HepG2 (cell line): ENCODE measurements around the gene SDC4. TPM values are rescaled to one million over a fixed set of nuclear protein-coding genes. Genes with fewer than 3 reads are reported as not detected.

Source experiments
- ARHGAP35 ChIP-seq: sonication (generic); formaldehyde crosslinking; IDR thresholded peaks from 2 replicates; pipeline ENCODE4 v1.9.0; 2022; ENCODE audit warnings: mild to moderate bottlenecking, inconsistent platforms, moderate library complexity, missing genetic modification reagents, borderline replicate concordance
- ARID5B ChIP-seq: IDR thresholded peaks from 2 replicates; pipeline ENCODE4 v1.4.0; 2020; ENCODE audit warnings: mild to moderate bottlenecking, missing genetic modification reagents
- CREBL2 ChIP-seq: sonication (generic); formaldehyde crosslinking; IDR thresholded peaks from 2 replicates; pipeline ENCODE4 v1.8.1; 2023; ENCODE audit warnings: missing genetic modification reagents, mild to moderate bottlenecking, borderline replicate concordance
- FOXJ3 ChIP-seq: sonication (generic); formaldehyde crosslinking; IDR thresholded peaks from 2 replicates; pipeline ENCODE4 v1.4.0; 2020; ENCODE audit warnings: missing genetic modification reagents, mild to moderate bottlenecking, borderline replicate concordance
- KDM2A ChIP-seq: sonication (generic); formaldehyde crosslinking; IDR thresholded peaks from 2 replicates; pipeline ENCODE4 v1.4.0; 2020; ENCODE audit warnings: low read depth, missing genetic modification reagents, borderline replicate concordance
- MNT ChIP-seq: fragments of 450-650 bp; IDR thresholded peaks from 2 replicates; pipeline ENCODE4 v1.6.1; 2016
- NCOA2 ChIP-seq: sonication (generic); formaldehyde crosslinking; IDR thresholded peaks from 2 replicates; pipeline ENCODE4 v1.8.0; 2022; ENCODE audit warnings: inconsistent platforms
- NKX3-1 ChIP-seq: sonication (generic); formaldehyde crosslinking; IDR thresholded peaks from 2 replicates; pipeline ENCODE4 v1.5.0; 2020; ENCODE audit warnings: missing genetic modification reagents
- NR0B2 ChIP-seq: sonication (generic); formaldehyde crosslinking; IDR thresholded peaks from 2 replicates; pipeline ENCODE4 v1.4.0; 2020; ENCODE audit warnings: mild to moderate bottlenecking, missing genetic modification reagents
- PITX1 ChIP-seq: sonication (generic); formaldehyde crosslinking; IDR thresholded peaks from 2 replicates; pipeline ENCODE4 v1.5.1; 2020; ENCODE audit warnings: mild to moderate bottlenecking, missing genetic modification reagents
- SKI ChIP-seq: fragments of 450-650 bp; IDR thresholded peaks from one replicate; pipeline ENCODE4 v1.6.1; 2018; ENCODE audit warnings: mild to moderate bottlenecking; ENCODE audit not compliant: partially characterized antibody
- TOPORS ChIP-seq: sonication (generic); formaldehyde crosslinking; IDR thresholded peaks from 2 replicates; pipeline ENCODE4 v1.8.0; 2023; ENCODE audit warnings: mild to moderate bottlenecking, missing genetic modification reagents
- WIZ ChIP-seq: sonication (generic); formaldehyde crosslinking; IDR thresholded peaks from 2 replicates; pipeline ENCODE4 v1.5.1; 2020; ENCODE audit warnings: mild to moderate bottlenecking, missing genetic modification reagents
- ZNF230 ChIP-seq: sonication (generic); formaldehyde crosslinking; IDR thresholded peaks from 2 replicates; pipeline ENCODE4 v1.4.0; 2020; ENCODE audit warnings: mild to moderate bottlenecking, missing genetic modification reagents
- ZNF281 ChIP-seq: sonication (generic); formaldehyde crosslinking; IDR thresholded peaks from 2 replicates; pipeline ENCODE4 v1.4.0; 2020; ENCODE audit warnings: missing genetic modification reagents, borderline replicate concordance
- ZNF557 ChIP-seq: sonication (generic); formaldehyde crosslinking; IDR thresholded peaks from 2 replicates; pipeline ENCODE4 v1.4.0; 2020; ENCODE audit warnings: missing genetic modification reagents
- ZNF652 ChIP-seq: IDR thresholded peaks from 2 replicates; pipeline ENCODE4 v1.6.1; 2016; ENCODE audit warnings: low read depth, borderline replicate concordance
- ZNF674 ChIP-seq: sonication (generic); formaldehyde crosslinking; IDR thresholded peaks from 2 replicates; pipeline ENCODE4 v1.5.0; 2020; ENCODE audit warnings: low read depth, mild to moderate bottlenecking, missing genetic modification reagents
- ZNF777 ChIP-seq: sonication (generic); formaldehyde crosslinking; IDR thresholded peaks from 2 replicates; pipeline ENCODE4 v1.4.0; 2020; ENCODE audit warnings: missing genetic modification reagents
- polyA plus RNA-seq, 8 experiments: library from polyadenylated mRNA; depleted of rRNA in 3 of 8; stranded (reverse) in 7 of 8; unstranded in 1 of 8; fragments of >200 nt; fragmentation: Illumina TruSeq in 4 of 8; extraction: Trizol in 4 of 8; gene quantifications; 2 replicates each; pipeline versions ENCODE4 v1.2.1 to v1.2.3, GENCODE V29; 2011 to 2016; ENCODE audit warnings: low read depth in 4 of 8, missing spikeins in 1 of 8, mixed read lengths in 1 of 8; ENCODE audit not compliant: insufficient read depth in 1 of 8
- total RNA-seq, 5 experiments: library from RNA; depleted of rRNA; stranded (reverse); fragments of >200 nt; fragmentation: Illumina TruSeq; extraction: Trizol; gene quantifications; 2 replicates each; pipeline ENCODE4 v1.2.3, GENCODE V29; 2016; ENCODE audit warnings: low read depth in 1 of 5

Gene SDC4
- total and polyA plus RNA-seq, 2 of the 13 experiments (the other 11 are each of a cell fraction or from before 2014, with no cell fraction given) = 49.0 to 65.1 TPM

GRCh38 chr20:45341939-45342854 is 6.0 kb downstream of the SDC4 start (continued):
- TF ChIP-seq PITX1 = peak; percentile 71
- no peak for TF ChIP-seq ZNF557
- no peak; the same call in 1 of the 2 replicates for TF ChIP-seq WIZ (CRISPR knock-in tag)
- peak; percentile 32; the same call in 1 of the 2 replicates for TF ChIP-seq ZNF281
- TF ChIP-seq ZNF230 (CRISPR knock-in tag) = peak; percentile 6; the same call in 1 of the 2 replicates
- TF ChIP-seq NR0B2 (CRISPR knock-in tag) = 0 out of 2 replicates have a peak, but pooled peaks have one; percentile 14
- peak; percentile 53; the same call in 1 of the 2 replicates for TF ChIP-seq NCOA2 (CRISPR knock-in tag)
- peak; percentile 76; the same call in 1 of the 2 replicates for TF ChIP-seq FOXJ3 (CRISPR knock-in tag)
- peak; percentile 61 for TF ChIP-seq ARID5B (CRISPR knock-in tag)
- peak; percentile 69 for TF ChIP-seq SKI
- TF ChIP-seq ZNF777 (CRISPR knock-in tag) = peak; percentile 52; the same call in 1 of the 2 replicates
- TF ChIP-seq CREBL2 (CRISPR knock-in tag) = no peak
- TF ChIP-seq NKX3-1 (CRISPR knock-in tag) = no peak
- 0 out of 2 replicates have a peak, but pooled peaks have one; percentile 3 for TF ChIP-seq KDM2A (CRISPR knock-in tag)
- 0 out of 2 replicates have a peak, but pooled peaks have one; percentile 51 for TF ChIP-seq ARHGAP35
- TF ChIP-seq ZNF674 = no peak
- TF ChIP-seq MNT = 0 out of 2 replicates have a peak, but pooled peaks have one; percentile 8
- peak; percentile 8; the same call in 1 of the 2 replicates for TF ChIP-seq ZNF652 (CRISPR knock-in tag)
- TF ChIP-seq TOPORS (CRISPR knock-in tag) = 0 out of 2 replicates have a peak, but pooled peaks have one; percentile 15
